ENCODE data around the gene MARCHF6.

- TF ChIP-seq CTCF (IDR thresholded peaks at IDR 0.05) (no peak), POLR2A (IDR thresholded peaks at IDR 0.05) (no peak)
These were observed 20.1 kb upstream of the MARCHF6 start for GRCh38 chr5:10333154-10334006.
